Measurements from ENCODE around the gene CAPN9. TPM values are rescaled to one million over a fixed set of nuclear protein-coding genes. Genes with fewer than 3 reads are reported as not detected.

The CAPN9 gene
- total RNA-seq, 2 donors from 2014 or later, result 0.26 TPM; not detected in 1

DNA sequence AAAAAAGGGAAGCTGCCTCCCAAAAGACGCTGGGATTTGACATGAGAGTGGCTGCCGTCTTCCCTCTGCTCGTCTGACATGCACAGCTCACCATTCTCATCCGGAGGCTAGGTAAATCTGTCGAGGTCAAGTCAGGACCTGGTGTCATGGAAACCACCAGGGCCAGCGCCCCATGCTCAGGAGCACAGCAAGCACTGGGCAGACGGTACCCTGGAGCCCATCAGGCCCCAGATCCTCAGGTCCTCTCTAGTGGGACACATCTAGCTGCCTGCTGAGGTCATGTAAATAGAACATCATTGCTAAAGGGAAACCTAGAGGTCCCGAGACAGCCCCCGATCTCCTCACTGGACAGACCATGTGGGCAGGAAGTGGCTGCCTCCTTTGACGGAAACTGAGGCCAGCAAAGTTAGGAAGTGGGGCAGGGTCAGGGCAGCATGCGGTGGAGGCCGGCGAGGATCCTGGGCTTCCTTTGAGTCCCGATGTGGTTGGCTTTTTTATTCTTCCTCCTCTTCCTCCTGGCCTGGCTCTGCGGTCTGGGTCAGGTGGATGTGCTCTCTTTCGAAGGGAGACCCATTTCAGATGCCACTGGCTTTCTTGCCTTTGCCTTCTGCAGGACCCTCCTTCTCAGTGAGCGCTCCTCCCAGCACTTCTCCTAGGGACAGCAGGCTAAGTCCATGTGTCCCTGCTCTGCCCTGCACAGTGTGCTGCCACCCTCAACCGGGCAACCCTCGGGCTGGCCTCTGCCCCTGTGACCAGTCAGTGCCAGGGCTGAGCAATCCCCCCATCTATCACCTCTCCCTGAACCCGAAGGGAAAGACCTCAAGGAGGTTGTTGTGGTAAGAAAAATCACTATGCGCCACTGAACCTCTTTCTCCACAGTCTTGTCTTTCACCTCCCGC is 39.2 kb upstream of the CAPN9 start:
- 72 to 76% methylated on average over 16 to 22 of the region's 22 CpGs for WGBS, 2 donors
- no peak overlapping the region for H3K27ac ChIP-seq
- H3K27me3 ChIP-seq, result no peaks in the 10 kb centered on the region
- DNase-seq (no peak), ATAC-seq (no peak)
- H3K9me3 ChIP-seq, result no peaks in the 10 kb centered on the region
- TF ChIP-seq POLR2A (IDR thresholded peaks at IDR 0.05), result no peak
- TF ChIP-seq, protein P1, sequence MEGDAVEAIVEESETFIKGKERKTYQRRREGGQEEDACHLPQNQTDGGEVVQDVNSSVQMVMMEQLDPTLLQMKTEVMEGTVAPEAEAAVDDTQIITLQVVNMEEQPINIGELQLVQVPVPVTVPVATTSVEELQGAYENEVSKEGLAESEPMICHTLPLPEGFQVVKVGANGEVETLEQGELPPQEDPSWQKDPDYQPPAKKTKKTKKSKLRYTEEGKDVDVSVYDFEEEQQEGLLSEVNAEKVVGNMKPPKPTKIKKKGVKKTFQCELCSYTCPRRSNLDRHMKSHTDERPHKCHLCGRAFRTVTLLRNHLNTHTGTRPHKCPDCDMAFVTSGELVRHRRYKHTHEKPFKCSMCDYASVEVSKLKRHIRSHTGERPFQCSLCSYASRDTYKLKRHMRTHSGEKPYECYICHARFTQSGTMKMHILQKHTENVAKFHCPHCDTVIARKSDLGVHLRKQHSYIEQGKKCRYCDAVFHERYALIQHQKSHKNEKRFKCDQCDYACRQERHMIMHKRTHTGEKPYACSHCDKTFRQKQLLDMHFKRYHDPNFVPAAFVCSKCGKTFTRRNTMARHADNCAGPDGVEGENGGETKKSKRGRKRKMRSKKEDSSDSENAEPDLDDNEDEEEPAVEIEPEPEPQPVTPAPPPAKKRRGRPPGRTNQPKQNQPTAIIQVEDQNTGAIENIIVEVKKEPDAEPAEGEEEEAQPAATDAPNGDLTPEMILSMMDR (IDR thresholded peaks at IDR 0.05), result no peak
- intact Hi-C loops (cut with DNase I), result no loop called here
- H3K4me1 ChIP-seq, result no peaks in the 10 kb centered on the region
- H3K4me3 ChIP-seq, result no peak overlapping the region
- no peaks in the 10 kb centered on the region for H3K36me3 ChIP-seq (replicated peaks in 1 of 2; ENCODE audit: insufficient read depth in 1 of 2, low read depth in 2 of 2)

DNA sequence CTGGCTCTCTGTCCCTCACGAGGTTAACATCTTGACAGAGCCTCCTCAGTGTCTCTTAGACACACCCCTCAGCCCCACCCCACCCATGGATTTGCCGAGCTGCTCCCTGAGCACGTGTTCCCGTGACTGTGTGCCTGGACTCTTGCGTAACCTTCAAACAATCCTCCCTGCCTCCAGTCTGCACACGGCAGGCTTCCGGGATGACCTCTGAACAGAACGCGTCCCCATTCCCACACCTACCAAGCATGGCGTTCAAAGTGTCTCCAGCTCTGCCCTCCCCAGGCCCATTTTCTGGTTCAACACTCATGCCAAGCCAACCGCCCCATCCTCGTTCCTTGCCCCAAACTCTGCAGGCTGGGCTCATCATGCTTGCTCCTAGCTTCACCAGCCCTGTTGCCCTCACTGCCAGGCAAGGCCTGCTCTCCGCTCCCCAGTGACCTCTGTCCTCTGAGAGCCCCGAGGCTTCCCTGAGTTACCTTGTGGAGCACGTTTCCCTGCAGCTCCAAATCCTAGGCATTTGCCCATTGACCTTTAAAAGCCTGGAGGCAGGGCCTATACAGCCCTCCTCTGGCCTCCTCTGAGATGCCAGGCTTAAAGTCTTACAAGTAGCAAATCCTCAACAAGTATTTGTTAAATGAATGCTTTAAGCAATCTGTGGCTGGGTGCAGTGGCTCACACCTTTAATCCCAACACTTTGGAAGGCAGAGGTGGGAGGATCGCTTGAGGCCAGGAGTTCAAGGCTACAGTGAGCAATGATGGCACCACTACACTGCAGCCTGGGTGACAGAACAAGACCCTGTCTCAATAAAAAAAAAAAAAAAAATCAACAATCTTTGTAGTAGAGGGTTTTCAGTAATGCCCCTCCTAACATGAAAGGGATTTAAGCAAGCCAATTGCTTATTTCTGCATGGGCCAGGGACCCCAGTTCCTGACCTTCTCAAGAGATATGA is 38.3 kb upstream of the CAPN9 start:
- TF ChIP-seq, protein P1 (IDR thresholded peaks at IDR 0.05), result no peak
- TF ChIP-seq POLR2A (IDR thresholded peaks at IDR 0.05), result no peak
- Histone ChIP-seq H3K27ac (no peak overlapping the region), H3K4me1 (peaks cover 8% of the 10 kb centered on the region), H3K9me3 (no peaks in the 10 kb centered on the region), H3K27me3 (no peaks in the 10 kb centered on the region), H3K36me3 (replicated peaks in 1 of 2; ENCODE audit: insufficient read depth in 1 of 2, low read depth in 2 of 2) (no peaks in the 10 kb centered on the region), H3K4me3 (no peak overlapping the region)
- intact Hi-C loops (cut with DNase I), result no loop called here
- DNase-seq (peak in 1 of 4 donors; percentile 32), ATAC-seq (no peak)
- 71 to 81% methylated on average over 15 to 16 of the region's 16 CpGs for WGBS, 2 donors

DNA sequence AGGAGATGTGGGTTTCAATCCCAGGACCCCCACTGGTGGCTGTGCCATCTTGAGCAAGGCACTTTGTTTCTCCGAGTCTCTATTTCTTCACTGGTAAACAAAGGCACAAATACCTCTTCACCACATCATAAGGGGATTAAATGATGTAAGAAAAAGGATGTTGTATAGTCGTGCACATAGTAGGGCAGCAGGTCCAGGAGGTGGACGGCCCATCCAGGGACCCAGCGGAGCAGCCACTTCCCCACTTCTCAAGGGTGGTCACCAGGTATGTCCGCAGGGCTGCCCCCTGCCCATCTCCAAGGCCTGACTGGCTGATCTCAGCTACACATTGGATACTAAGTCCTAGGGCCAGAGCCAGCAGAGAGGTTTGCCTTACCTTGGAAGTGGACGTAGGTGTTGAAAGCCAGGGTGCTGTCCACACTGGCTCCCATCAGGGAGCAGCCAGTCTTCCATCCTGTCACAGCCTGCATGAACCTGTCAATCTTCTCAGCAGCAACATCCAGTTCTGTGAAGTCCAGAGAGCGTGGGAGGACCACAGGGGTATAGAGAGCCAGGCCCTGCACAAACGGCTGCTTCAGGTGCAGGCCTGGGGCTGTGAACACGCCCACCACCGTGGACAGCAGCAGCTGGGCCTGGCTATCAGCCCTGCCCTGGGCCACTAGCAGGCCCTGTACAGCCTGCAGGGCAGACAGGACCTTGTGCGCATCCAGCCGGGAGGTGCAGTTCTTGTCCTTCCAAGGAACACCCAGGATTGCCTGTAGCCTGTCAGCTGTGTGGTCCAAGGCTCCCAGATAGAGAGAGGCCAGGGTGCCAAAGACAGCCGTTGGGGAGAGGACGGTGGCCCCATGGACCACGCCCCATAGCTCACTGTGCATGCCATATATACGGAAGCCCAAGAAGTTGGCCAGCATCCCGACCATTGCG is 37.3 kb upstream of the CAPN9 start:
- no peak for DNase-seq
- H3K27ac ChIP-seq, result no peak overlapping the region
- 83 to 86% methylated on average over 9 to 17 of the region's 18 CpGs for WGBS, 2 donors
- TF ChIP-seq POLR2A (IDR thresholded peaks at IDR 0.05), result no peak
- TF ChIP-seq, protein P1 (IDR thresholded peaks at IDR 0.05), result no peak
- intact Hi-C loops (cut with DNase I), result no loop called here
- no peaks in the 10 kb centered on the region for H3K9me3 ChIP-seq
- no peak for ATAC-seq
- H3K4me3 ChIP-seq, result no peak overlapping the region
- H3K36me3 ChIP-seq (replicated peaks in 1 of 2; ENCODE audit: insufficient read depth in 1 of 2, low read depth in 2 of 2), result no peaks in the 10 kb centered on the region
- H3K27me3 ChIP-seq, result no peaks in the 10 kb centered on the region
- H3K4me1 ChIP-seq, result peaks cover 18% of the 10 kb centered on the region

DNA sequence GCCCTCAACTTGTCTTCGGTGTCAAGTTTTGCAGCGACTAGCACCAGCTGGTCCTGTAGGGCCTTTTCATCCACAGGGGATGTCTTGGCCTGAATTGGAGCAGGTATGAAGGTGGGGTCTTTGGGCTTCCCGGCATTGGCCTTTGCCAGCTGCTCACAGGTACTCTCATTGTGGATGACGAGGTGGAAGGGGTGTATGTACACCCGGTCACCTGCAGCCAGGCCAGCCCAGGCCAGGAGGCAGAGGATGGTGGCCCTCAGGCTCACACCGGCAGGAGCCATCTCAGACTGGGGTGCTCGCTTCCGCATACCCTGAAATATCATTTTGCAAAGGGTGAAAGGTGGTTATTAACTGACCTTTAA is 36.7 kb upstream of the CAPN9 start:
- 94 to 95% methylated on average over 5 to 8 of the region's 8 CpGs for WGBS, 2 donors
- DNase-seq, result no peak
- Histone ChIP-seq H3K27ac (no peak overlapping the region), H3K9me3 (no peaks in the 10 kb centered on the region), H3K36me3 (replicated peaks in 1 of 2; ENCODE audit: insufficient read depth in 1 of 2, low read depth in 2 of 2) (no peaks in the 10 kb centered on the region), H3K4me1 (peaks cover 20% of the 10 kb centered on the region), H3K27me3 (no peaks in the 10 kb centered on the region), H3K4me3 (no peak overlapping the region)
- intact Hi-C loops (cut with DNase I), result no loop called here
- no peak for ATAC-seq
- TF ChIP-seq, protein P1 (IDR thresholded peaks at IDR 0.05), result no peak
